Liver (tissue), 9 donors: ENCODE data around the gene RASSF8. TPM values are rescaled to one million over a fixed set of nuclear protein-coding genes. Genes with fewer than 3 reads are reported as not detected.

Experiments
- DNase-seq: peaks from one replicate; pipeline ENCODE4 v3.0.0-alpha.2; 2017; ENCODE audit warnings: low spot score
- H3K27ac ChIP-seq, 2 donors: one replicate each; pipeline ENCODE4 v1.7.0; 2013; ENCODE audit warnings: inconsistent platforms in 2 of 2, low read length in 2 of 2, control low read depth in 1 of 2, low read depth in 1 of 2, mild to moderate bottlenecking in 1 of 2
- H3K27me3 ChIP-seq, 4 donors: one replicate each; pipeline versions ENCODE4 v1.6.1 to v1.7.0; 2013; ENCODE audit warnings: low read length in 3 of 4, inconsistent platforms in 1 of 4, mild to moderate bottlenecking in 1 of 4, moderate library complexity in 1 of 4; ENCODE audit not compliant: control insufficient read depth in 4 of 4, insufficient read depth in 4 of 4
- H3K36me3 ChIP-seq, 4 donors: one replicate each; pipeline versions ENCODE4 v1.6.1 to v1.7.0; 2013; ENCODE audit warnings: low read length in 3 of 4, mild to moderate bottlenecking in 3 of 4, low read depth in 1 of 4, moderate library complexity in 1 of 4; ENCODE audit not compliant: control insufficient read depth in 4 of 4, insufficient read depth in 3 of 4
- H3K4me1 ChIP-seq, 4 donors: one replicate each; pipeline versions ENCODE4 v1.6.1 to v1.7.0; 2013; ENCODE audit warnings: low read length in 3 of 4, mild to moderate bottlenecking in 3 of 4, moderate library complexity in 1 of 4; ENCODE audit not compliant: control insufficient read depth in 4 of 4, insufficient read depth in 4 of 4
- H3K4me3 ChIP-seq, 3 donors: one replicate each; pipeline versions ENCODE4 v1.6.1 to v1.7.0; 2013; ENCODE audit warnings: low read length in 3 of 3, control low read depth in 1 of 3, low read depth in 1 of 3, mild to moderate bottlenecking in 1 of 3
- H3K9ac ChIP-seq, 2 donors: one replicate each; pipeline ENCODE4 v1.7.0; 2013; ENCODE audit warnings: low read length in 2 of 2, mild to moderate bottlenecking in 2 of 2, moderate library complexity in 2 of 2, control low read depth in 1 of 2, low read depth in 1 of 2
- H3K9me3 ChIP-seq, 4 donors: one replicate each; pipeline versions ENCODE4 v1.6.1 to v1.7.0; 2013; ENCODE audit warnings: low read length in 3 of 4; ENCODE audit not compliant: control insufficient read depth in 4 of 4
- EGR1 ChIP-seq, 2 donors: IDR thresholded peaks; 2 replicates each; pipeline ENCODE4 v1.6.1; 2016 to 2018; ENCODE audit warnings: antibody characterized with exemption in 2 of 2, low read depth in 2 of 2
- FOXA1 ChIP-seq: IDR thresholded peaks from 2 replicates; pipeline ENCODE4 v1.6.1; 2016; ENCODE audit warnings: antibody characterized with exemption
- FOXA2 ChIP-seq: IDR thresholded peaks from 2 replicates; pipeline ENCODE4 v1.6.1; 2016; ENCODE audit warnings: antibody characterized with exemption
- GABPA ChIP-seq, 2 donors: IDR thresholded peaks in 1 of 2; conservative IDR thresholded peaks in 1 of 2; 2 replicates each; pipeline ENCODE4 v1.6.1; 2016; ENCODE audit warnings: antibody characterized with exemption in 2 of 2, mild to moderate bottlenecking in 1 of 2, moderate library complexity in 1 of 2
- HNF4A ChIP-seq, 2 donors: conservative IDR thresholded peaks; 2 replicates each; pipeline ENCODE4 v1.6.1; 2016; ENCODE audit warnings: antibody characterized with exemption in 2 of 2, mild to moderate bottlenecking in 2 of 2
- HNF4G ChIP-seq: IDR thresholded peaks from 2 replicates; pipeline ENCODE4 v1.6.1; 2016; ENCODE audit warnings: antibody characterized with exemption
- JUND ChIP-seq, 2 donors: IDR thresholded peaks; 2 replicates each; pipeline ENCODE4 v1.6.1; 2016; ENCODE audit warnings: antibody characterized with exemption in 2 of 2
- MAX ChIP-seq: IDR thresholded peaks from 2 replicates; pipeline ENCODE4 v1.6.1; 2016; ENCODE audit warnings: antibody characterized with exemption
- NR2F2 ChIP-seq: IDR thresholded peaks from 2 replicates; pipeline ENCODE4 v1.6.1; 2016; ENCODE audit warnings: antibody characterized with exemption
- RXRA ChIP-seq, 2 donors: IDR thresholded peaks; 2 replicates each; pipeline ENCODE4 v1.6.1; 2017 to 2018; ENCODE audit warnings: antibody characterized with exemption in 2 of 2, mild to moderate bottlenecking in 1 of 2
- SP1 ChIP-seq: IDR thresholded peaks from 2 replicates; pipeline ENCODE4 v1.6.1; 2018; ENCODE audit warnings: antibody characterized with exemption, mild to moderate bottlenecking
- TAF1 ChIP-seq: conservative IDR thresholded peaks from 2 replicates; pipeline ENCODE4 v1.6.1; 2016; ENCODE audit warnings: antibody characterized with exemption, mild to moderate bottlenecking
- YY1 ChIP-seq: IDR thresholded peaks from 2 replicates; pipeline ENCODE4 v1.6.1; 2016; ENCODE audit warnings: antibody characterized with exemption, mild to moderate bottlenecking
- ZBTB33 ChIP-seq: IDR thresholded peaks from 2 replicates; pipeline ENCODE4 v1.6.1; 2016; ENCODE audit warnings: antibody characterized with exemption
- WGBS: extraction: QIAGEN DNeasy Blood & Tissue Kit; methylation state at CpG from one replicate; pipeline ENCODE4 v1.1.7; 2013; 5-methylcytosine and 5-hydroxymethylcytosine counted together
- polyA plus RNA-seq, 2 donors: library from polyadenylated mRNA; stranded (reverse) in 1 of 2; unstranded in 1 of 2; fragments of 200-250 nt in 1 of 2; fragments of >200 nt in 1 of 2; fragmentation: Nextera tagmentation in 1 of 2; extraction: Ambion mirVana in 1 of 2; gene quantifications; one replicate each; pipeline versions ENCODE4 v1.2.1 to v1.2.3, GENCODE V29; 2013 to 2015
- total RNA-seq, 2 donors: library from RNA; depleted of rRNA; stranded (reverse); fragments of >200 nt; gene quantifications; one replicate each; pipeline ENCODE4 v1.2.3, GENCODE V29; 2014
- TF ChIP-seq, protein P1 (sequence below): IDR thresholded peaks from 2 replicates; pipeline ENCODE4 v1.6.1; 2016; ENCODE audit warnings: antibody characterized with exemption, mild to moderate bottlenecking
- TF ChIP-seq, protein P2 (sequence below): fragments of 150-350 bp; IDR thresholded peaks from 2 replicates; pipeline ENCODE4 v1.5.1; 2017; ENCODE audit warnings: improper control_type of control experiment, low read depth, low read length; ENCODE audit not compliant: missing input control
- TF ChIP-seq, protein P3 (sequence below): IDR thresholded peaks from 2 replicates; pipeline ENCODE4 v1.6.1; 2016; ENCODE audit warnings: antibody characterized with exemption
- donor health status: healthy.
- donor health status: healthy.
- donor health status: healthy.
- donor health status: healthy.
- donor health status: healthy.

Gene RASSF8
- total and polyA plus RNA-seq, 4 donors, result 1.7 to 9.4 (median 3.3) TPM

GRCh38 chr12:26009593-26009992, 51.1 kb downstream of the RASSF8 start:
- WGBS, result 100% methylated on average over 1 of the region's 1 CpG
- Histone ChIP-seq H3K9ac (no peak overlapping the region), H3K36me3 (no peaks in the 10 kb centered on the region), H3K9me3 (no peaks in the 10 kb centered on the region), H3K4me3 (no peak overlapping the region), H3K27me3 (no peaks in the 10 kb centered on the region), H3K27ac (no peak overlapping the region), H3K4me1 (no peaks in the 10 kb centered on the region)
- DNase-seq, result no peak
- TF ChIP-seq RXRA (IDR thresholded peaks at IDR 0.05) (no peak), HNF4G (no peak), YY1 (no peak), FOXA2 (no peak), NR2F2 (no peak), TAF1 (no peak), EGR1 (IDR thresholded peaks at IDR 0.05; ENCODE audit: low read depth in 2 of 2) (no peak), FOXA1 (no peak), HNF4A (conservative IDR thresholded peaks at IDR 0.05) (no peak), MAX (no peak), SP1 (no peak), GABPA (IDR thresholded peaks at IDR 0.05 in 1 of 2, conservative IDR thresholded peaks at IDR 0.05 in 1 of 2) (no peak), JUND (IDR thresholded peaks at IDR 0.05) (no peak)
- TF ChIP-seq, protein P1, sequence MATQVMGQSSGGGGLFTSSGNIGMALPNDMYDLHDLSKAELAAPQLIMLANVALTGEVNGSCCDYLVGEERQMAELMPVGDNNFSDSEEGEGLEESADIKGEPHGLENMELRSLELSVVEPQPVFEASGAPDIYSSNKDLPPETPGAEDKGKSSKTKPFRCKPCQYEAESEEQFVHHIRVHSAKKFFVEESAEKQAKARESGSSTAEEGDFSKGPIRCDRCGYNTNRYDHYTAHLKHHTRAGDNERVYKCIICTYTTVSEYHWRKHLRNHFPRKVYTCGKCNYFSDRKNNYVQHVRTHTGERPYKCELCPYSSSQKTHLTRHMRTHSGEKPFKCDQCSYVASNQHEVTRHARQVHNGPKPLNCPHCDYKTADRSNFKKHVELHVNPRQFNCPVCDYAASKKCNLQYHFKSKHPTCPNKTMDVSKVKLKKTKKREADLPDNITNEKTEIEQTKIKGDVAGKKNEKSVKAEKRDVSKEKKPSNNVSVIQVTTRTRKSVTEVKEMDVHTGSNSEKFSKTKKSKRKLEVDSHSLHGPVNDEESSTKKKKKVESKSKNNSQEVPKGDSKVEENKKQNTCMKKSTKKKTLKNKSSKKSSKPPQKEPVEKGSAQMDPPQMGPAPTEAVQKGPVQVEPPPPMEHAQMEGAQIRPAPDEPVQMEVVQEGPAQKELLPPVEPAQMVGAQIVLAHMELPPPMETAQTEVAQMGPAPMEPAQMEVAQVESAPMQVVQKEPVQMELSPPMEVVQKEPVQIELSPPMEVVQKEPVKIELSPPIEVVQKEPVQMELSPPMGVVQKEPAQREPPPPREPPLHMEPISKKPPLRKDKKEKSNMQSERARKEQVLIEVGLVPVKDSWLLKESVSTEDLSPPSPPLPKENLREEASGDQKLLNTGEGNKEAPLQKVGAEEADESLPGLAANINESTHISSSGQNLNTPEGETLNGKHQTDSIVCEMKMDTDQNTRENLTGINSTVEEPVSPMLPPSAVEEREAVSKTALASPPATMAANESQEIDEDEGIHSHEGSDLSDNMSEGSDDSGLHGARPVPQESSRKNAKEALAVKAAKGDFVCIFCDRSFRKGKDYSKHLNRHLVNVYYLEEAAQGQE, result no peak
- TF ChIP-seq, protein P2, sequence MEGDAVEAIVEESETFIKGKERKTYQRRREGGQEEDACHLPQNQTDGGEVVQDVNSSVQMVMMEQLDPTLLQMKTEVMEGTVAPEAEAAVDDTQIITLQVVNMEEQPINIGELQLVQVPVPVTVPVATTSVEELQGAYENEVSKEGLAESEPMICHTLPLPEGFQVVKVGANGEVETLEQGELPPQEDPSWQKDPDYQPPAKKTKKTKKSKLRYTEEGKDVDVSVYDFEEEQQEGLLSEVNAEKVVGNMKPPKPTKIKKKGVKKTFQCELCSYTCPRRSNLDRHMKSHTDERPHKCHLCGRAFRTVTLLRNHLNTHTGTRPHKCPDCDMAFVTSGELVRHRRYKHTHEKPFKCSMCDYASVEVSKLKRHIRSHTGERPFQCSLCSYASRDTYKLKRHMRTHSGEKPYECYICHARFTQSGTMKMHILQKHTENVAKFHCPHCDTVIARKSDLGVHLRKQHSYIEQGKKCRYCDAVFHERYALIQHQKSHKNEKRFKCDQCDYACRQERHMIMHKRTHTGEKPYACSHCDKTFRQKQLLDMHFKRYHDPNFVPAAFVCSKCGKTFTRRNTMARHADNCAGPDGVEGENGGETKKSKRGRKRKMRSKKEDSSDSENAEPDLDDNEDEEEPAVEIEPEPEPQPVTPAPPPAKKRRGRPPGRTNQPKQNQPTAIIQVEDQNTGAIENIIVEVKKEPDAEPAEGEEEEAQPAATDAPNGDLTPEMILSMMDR, result no peak
- TF ChIP-seq, protein P3, sequence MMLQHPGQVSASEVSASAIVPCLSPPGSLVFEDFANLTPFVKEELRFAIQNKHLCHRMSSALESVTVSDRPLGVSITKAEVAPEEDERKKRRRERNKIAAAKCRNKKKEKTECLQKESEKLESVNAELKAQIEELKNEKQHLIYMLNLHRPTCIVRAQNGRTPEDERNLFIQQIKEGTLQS, result no peak

DNA sequence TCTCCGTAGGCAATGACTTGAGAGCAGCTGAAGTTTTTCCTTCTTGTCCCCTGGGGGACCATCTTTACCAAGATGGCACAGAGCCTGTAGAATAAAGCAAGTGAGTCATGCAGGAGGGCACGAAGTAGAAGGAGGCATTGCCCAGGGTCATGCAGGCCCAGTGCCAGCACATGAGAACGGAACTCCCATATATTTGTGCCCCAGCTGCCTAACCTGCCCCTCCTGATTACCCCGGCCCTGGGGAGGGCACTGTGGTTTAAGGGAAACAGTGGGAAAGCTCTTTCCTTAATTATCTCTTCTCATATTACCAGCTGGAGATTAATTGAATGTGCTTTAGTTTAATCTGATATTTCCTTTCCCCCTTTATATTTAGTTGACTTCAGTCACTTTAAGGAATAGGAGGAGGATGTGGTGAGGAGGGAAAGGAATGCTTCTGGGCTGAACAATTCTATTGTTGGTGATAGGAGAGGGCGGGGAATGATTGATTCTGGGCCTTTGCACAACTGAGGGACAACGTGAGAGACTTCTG, 51.9 kb downstream of the RASSF8 start:
- Histone ChIP-seq H3K27ac (no peak overlapping the region), H3K4me1 (no peaks in the 10 kb centered on the region), H3K9me3 (no peaks in the 10 kb centered on the region), H3K27me3 (no peaks in the 10 kb centered on the region), H3K9ac (no peak overlapping the region), H3K4me3 (no peak overlapping the region), H3K36me3 (no peaks in the 10 kb centered on the region)
- DNase-seq, result no peak
- WGBS, result 91% methylated on average over 6 of the region's 6 CpGs
- TF ChIP-seq, protein P3, result no peak
- TF ChIP-seq GABPA (IDR thresholded peaks at IDR 0.05 in 1 of 2, conservative IDR thresholded peaks at IDR 0.05 in 1 of 2) (no peak), FOXA2 (no peak), HNF4G (no peak), JUND (IDR thresholded peaks at IDR 0.05) (no peak), YY1 (no peak), HNF4A (conservative IDR thresholded peaks at IDR 0.05) (no peak), SP1 (no peak), TAF1 (no peak), ZBTB33 (no peak), RXRA (IDR thresholded peaks at IDR 0.05) (no peak)
- TF ChIP-seq, protein P2, result no peak
